Tibial artery (tissue), 4 donors: Measurements from ENCODE around the gene JPH4.

ENCODE experiments used
- DNase-seq, 2 donors: peaks; one replicate each; pipeline ENCODE4 v3.0.0-alpha.2; 2019
- H3K27ac ChIP-seq, 2 donors: fragments of 200-600 bp; sonication (generic) in 1 of 2; 1 replicate in 1 of 2; 2 replicates in 1 of 2; pipeline ENCODE4 v1.5.1; 2018 to 2019; ENCODE audit warnings: mild to moderate bottlenecking in 1 of 2
- H3K27me3 ChIP-seq, 2 donors: fragments of 200-600 bp; sonication (generic) in 1 of 2; one replicate each; pipeline versions ENCODE4 v1.5.1 to v1.6.0; 2016 to 2019
- H3K36me3 ChIP-seq, 3 donors: fragments of 200-600 bp; sonication (generic) in 2 of 3; one replicate each; pipeline ENCODE4 v1.5.1; 2016 to 2019; ENCODE audit warnings: mild to moderate bottlenecking in 2 of 3
- H3K4me1 ChIP-seq, 4 donors: fragments of 200-600 bp; sonication (generic) in 2 of 4; 1 replicate in 3 of 4; 2 replicates in 1 of 4; pipeline ENCODE4 v1.5.1; 2016 to 2019
- H3K4me3 ChIP-seq, 2 donors: fragments of 200-600 bp; sonication (generic) in 1 of 2; 1 replicate in 1 of 2; 2 replicates in 1 of 2; pipeline ENCODE4 v1.5.1; 2018 to 2019; ENCODE audit warnings: mild to moderate bottlenecking in 2 of 2
- H3K9me3 ChIP-seq, 3 donors: fragments of 200-600 bp; sonication (generic) in 1 of 3; one replicate each; pipeline ENCODE4 v1.5.1; 2016 to 2019
- intact Hi-C: fragments of 100-400 bp; cut with DNase I; formaldehyde crosslinking; loops from one replicate; pipeline ENCODE4 v1.15.0; 2023; ENCODE audit warnings: low total_unique reads
- TF ChIP-seq, protein P1 (sequence below), 2 experiments: fragments of 200-600 bp in 1 of 2; fragments of 450-650 bp in 1 of 2; IDR thresholded peaks; one replicate each; pipeline ENCODE4 v1.5.1; 2017 to 2019; ENCODE audit warnings: antibody characterized with exemption in 2 of 2, mild to moderate bottlenecking in 1 of 2, moderate library complexity in 1 of 2

The JPH4 gene

DNA sequence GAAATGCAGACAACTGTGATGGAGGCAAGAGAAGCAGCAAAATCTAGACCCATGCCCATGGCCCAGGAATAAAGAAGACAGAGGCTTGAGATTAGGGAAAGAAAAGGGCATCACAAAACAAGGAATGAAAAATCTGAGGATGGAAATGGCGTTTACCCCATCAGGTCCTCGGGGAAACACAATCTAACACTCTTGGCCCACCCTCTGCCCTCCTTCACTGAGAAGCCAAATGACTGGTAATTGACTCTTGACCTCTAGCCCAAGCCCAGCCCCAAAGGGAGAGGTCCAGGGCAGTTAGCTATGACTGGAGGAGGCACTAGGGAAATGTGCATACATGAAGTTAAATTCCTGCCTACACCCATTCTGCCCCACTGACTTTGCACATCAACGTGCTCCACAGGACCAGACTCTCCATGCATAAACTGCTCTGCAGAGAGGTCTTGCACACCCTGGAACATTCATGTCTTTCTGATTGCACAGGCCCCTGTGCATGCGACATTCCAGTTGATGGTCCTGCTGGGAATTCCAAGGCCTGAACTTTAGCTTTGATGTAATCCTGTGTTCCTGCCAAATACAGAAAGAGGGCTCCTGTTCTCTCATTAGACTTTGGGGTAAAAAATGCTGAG is 32.7 kb downstream of the JPH4 start:
- Histone ChIP-seq H3K27me3 (no peaks in the 10 kb centered on the region), H3K4me3 (no peak overlapping the region), H3K27ac (no peak overlapping the region), H3K9me3 (no peaks in the 10 kb centered on the region), H3K4me1 (peaks cover 0 to 9% (median 7%) of the 10 kb centered on the region in 4 donors), H3K36me3 (no peaks in the 10 kb centered on the region)
- TF ChIP-seq, protein P1, sequence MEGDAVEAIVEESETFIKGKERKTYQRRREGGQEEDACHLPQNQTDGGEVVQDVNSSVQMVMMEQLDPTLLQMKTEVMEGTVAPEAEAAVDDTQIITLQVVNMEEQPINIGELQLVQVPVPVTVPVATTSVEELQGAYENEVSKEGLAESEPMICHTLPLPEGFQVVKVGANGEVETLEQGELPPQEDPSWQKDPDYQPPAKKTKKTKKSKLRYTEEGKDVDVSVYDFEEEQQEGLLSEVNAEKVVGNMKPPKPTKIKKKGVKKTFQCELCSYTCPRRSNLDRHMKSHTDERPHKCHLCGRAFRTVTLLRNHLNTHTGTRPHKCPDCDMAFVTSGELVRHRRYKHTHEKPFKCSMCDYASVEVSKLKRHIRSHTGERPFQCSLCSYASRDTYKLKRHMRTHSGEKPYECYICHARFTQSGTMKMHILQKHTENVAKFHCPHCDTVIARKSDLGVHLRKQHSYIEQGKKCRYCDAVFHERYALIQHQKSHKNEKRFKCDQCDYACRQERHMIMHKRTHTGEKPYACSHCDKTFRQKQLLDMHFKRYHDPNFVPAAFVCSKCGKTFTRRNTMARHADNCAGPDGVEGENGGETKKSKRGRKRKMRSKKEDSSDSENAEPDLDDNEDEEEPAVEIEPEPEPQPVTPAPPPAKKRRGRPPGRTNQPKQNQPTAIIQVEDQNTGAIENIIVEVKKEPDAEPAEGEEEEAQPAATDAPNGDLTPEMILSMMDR (IDR thresholded peaks at IDR 0.05) = no peak
- no peak for DNase-seq
- intact Hi-C loops = no loop called here

DNA sequence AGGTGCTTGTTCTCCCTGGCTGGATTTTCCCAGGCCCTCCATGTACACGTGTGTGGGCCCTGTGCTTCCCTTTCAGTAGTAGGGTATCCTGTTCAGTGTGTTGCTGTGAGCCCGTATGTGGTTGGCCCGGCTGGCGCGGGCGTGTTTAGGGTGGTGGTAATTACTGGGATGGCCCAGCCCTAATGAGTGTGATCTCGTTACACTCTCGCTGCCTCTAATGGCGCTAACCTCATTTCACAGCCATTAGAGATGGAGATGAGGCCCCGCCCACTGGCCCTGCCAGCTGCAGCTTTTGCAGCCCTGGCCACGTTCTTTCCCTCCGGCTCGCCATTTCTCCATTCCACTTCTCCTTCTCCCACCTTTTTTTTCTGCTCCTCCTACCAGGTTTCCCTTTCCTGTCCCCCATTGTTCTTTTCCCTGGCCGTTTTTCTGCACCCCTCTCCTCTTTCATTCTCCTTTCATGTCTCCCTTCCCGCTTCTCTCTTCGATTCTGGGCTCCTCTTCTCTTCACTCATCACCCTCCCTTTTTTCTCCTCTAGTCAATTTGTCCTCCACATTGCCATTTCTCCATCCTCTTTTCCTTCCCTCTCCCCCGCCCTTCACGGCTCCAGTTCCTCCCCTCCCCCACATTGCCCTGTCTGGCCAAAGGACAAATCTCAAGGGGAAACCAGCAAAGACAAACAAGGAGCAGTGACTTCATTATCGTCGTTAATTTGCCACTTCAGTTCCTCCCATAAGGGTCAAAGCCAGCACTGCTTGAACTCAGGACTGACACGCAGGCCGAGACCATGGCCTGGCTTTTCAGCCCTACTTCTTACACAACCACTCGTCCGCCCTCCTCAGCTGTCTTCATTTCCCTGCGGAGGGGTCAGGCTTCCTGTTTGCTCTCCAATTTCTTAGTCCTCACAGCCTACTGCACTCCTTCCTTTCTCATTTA is 33.8 kb downstream of the JPH4 start:
- H3K4me3 ChIP-seq = no peak overlapping the region
- intact Hi-C loops = no loop called here
- H3K27ac ChIP-seq = no peak overlapping the region
- TF ChIP-seq, protein P1 (IDR thresholded peaks at IDR 0.05) = no peak
- H3K4me1 ChIP-seq = no peaks in the 10 kb centered on the region
- H3K36me3 ChIP-seq = no peaks in the 10 kb centered on the region
- no peaks in the 10 kb centered on the region for H3K9me3 ChIP-seq
- peak in 1 of 2 donors; percentile 43 for DNase-seq
- no peaks in the 10 kb centered on the region for H3K27me3 ChIP-seq

DNA sequence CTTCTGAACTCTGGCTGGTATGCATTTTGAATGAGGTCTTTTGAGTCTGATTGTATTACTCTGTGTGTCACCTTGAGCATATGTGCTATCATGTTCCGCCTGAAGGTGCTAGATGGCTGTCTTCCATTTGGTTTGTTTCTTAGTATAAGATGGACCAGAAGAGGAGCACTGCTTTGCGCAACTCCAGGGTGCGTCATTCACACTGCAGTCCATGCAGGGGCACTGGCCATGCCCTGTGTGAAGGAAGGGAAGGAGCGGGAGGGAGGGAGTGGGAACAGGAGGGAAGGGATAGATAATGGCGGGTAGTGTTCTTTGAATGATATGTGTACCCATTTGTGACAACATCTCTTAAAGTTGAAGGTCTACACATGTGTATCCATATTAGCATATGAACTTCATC is 35.2 kb downstream of the JPH4 start:
- Histone ChIP-seq H3K27me3 (no peaks in the 10 kb centered on the region), H3K9me3 (no peaks in the 10 kb centered on the region), H3K27ac (no peak overlapping the region), H3K4me3 (no peak overlapping the region), H3K4me1 (no peaks in the 10 kb centered on the region), H3K36me3 (no peaks in the 10 kb centered on the region)
- no peak for DNase-seq
- TF ChIP-seq, protein P1 (IDR thresholded peaks at IDR 0.05) = no peak
- intact Hi-C loops = no loop called here

GRCh38 chr14:23542261-23542660 is 36.3 kb downstream of the JPH4 start:
- no peak for DNase-seq
- Histone ChIP-seq H3K4me3 (no peak overlapping the region), H3K27me3 (no peaks in the 10 kb centered on the region), H3K27ac (no peak overlapping the region), H3K4me1 (no peaks in the 10 kb centered on the region), H3K36me3 (no peaks in the 10 kb centered on the region), H3K9me3 (no peaks in the 10 kb centered on the region)
- intact Hi-C loops = no loop called here
- TF ChIP-seq, protein P1 (IDR thresholded peaks at IDR 0.05) = no peak

- DNase-seq = no peak
- Histone ChIP-seq H3K9me3 (no peaks in the 10 kb centered on the region), H3K27me3 (no peaks in the 10 kb centered on the region), H3K4me3 (no peak overlapping the region), H3K36me3 (peaks cover 0 to under 1% (median 0%) of the 10 kb centered on the region in 3 donors), H3K27ac (no peak overlapping the region), H3K4me1 (no peaks in the 10 kb centered on the region)
- TF ChIP-seq, protein P1 (IDR thresholded peaks at IDR 0.05) = no peak
- intact Hi-C loops = no loop called here
Observed at GRCh38 chr14:23540141-23540469, 38.5 kb downstream of the JPH4 start.
